NCI-H187 (cell line): ENCODE results near the gene APC.
A peak's percentile ranks its signal among the peaks of the same experiment; 100 is the strongest.

Experiments used
- DNase-seq, 2 experiments: peaks; one replicate each; lab custom pipeline; 2025; lab: John Stamatoyannopoulos, UW

Gene APC

GRCh38 chr5:112737463-112738190, at the start of gene APC:
TSS of gene APC (plus strand) at chr5:112737885. CDS start at chr5:112754891, 17,006 bp downstream.
- peak; percentile 13 to 55 for DNase-seq

GRCh38 chr5:112689155-112689909, 48.4 kb upstream of the APC start:
- DNase-seq = no peak

- DNase-seq = no peak
Measured at GRCh38 chr5:112690605-112691338, 46.9 kb upstream of the APC start.

GRCh38 chr5:112691339-112691680, 46.4 kb upstream of the APC start:
- DNase-seq = no peak

- DNase-seq = no peak
Measured at GRCh38 chr5:112691758-112692157, 45.9 kb upstream of the APC start.

GRCh38 chr5:112692472-112692871, 45.2 kb upstream of the APC start:
- DNase-seq = no peak

- no peak for DNase-seq
Measured at GRCh38 chr5:112693301-112693700, 44.4 kb upstream of the APC start.

GRCh38 chr5:112694853-112695709, 42.6 kb upstream of the APC start:
- DNase-seq = no peak

GRCh38 chr5:112696786-112697185, 40.9 kb upstream of the APC start:
- DNase-seq = no peak

GRCh38 chr5:112697322-112697721, 40.4 kb upstream of the APC start:
- DNase-seq = no peak

- DNase-seq = no peak
Measured at GRCh38 chr5:112697833-112698232, 39.9 kb upstream of the APC start.

GRCh38 chr5:112703866-112704820, 33.5 kb upstream of the APC start:
- DNase-seq = no peak

- no peak for DNase-seq
Measured at GRCh38 chr5:112706446-112707016, 31.2 kb upstream of the APC start.

- DNase-seq = peak; percentile 89 to 95
Measured at GRCh38 chr5:112707187-112708102, 30.2 kb upstream of the APC start.

GRCh38 chr5:112708103-112708622, 29.5 kb upstream of the APC start:
- DNase-seq = no peak

- no peak for DNase-seq
Measured at GRCh38 chr5:112709416-112709815, 28.3 kb upstream of the APC start.

- no peak for DNase-seq
Measured at GRCh38 chr5:112710896-112711295, 26.8 kb upstream of the APC start.

GRCh38 chr5:112711436-112711835, 26.2 kb upstream of the APC start:
- DNase-seq = no peak

- DNase-seq = no peak
Measured at GRCh38 chr5:112713206-112713605, 24.5 kb upstream of the APC start.
